Progenitor cell of endocrine pancreas (in vitro differentiated cells): ENCODE results near the gene DNPH1. TPM values are rescaled to one million over a fixed set of nuclear protein-coding genes. Genes with fewer than 3 reads are reported as not detected.
A peak's percentile ranks its signal among the peaks of the same experiment; 100 is the strongest.

ENCODE experiments used
- DNase-seq: peaks from one replicate; pipeline ENCODE4 v3.0.0; 2021; ENCODE audit warnings: low spot score; ENCODE audit not compliant: unreplicated experiment
- H3K27ac Mint-ChIP-seq: 2 replicates; pipeline ENCODE4 v1.8.0; 2021; ENCODE audit warnings: mild to moderate bottlenecking, moderate library complexity, mixed read lengths
- H3K27me3 Mint-ChIP-seq: 2 replicates; pipeline ENCODE4 v1.8.0; 2021; ENCODE audit warnings: mixed read lengths
- H3K36me3 Mint-ChIP-seq: 2 replicates; pipeline ENCODE4 v1.8.0; 2022; ENCODE audit warnings: mixed read lengths; ENCODE audit not compliant: insufficient read depth
- H3K4me1 Mint-ChIP-seq: 2 replicates; pipeline ENCODE4 v1.8.0; 2021; ENCODE audit warnings: low read depth, mixed read lengths
- H3K4me3 Mint-ChIP-seq: 2 replicates; pipeline ENCODE4 v1.8.0; 2021; ENCODE audit warnings: low read depth, mild to moderate bottlenecking, moderate library complexity, mixed read lengths
- H3K9me3 Mint-ChIP-seq: 2 replicates; pipeline ENCODE4 v1.8.0; 2021; ENCODE audit warnings: low read depth, mixed read lengths
- total RNA-seq: library from RNA; stranded (reverse); gene quantifications from 2 replicates; pipeline ENCODE4 v1.2.1, GENCODE V29; 2021
- TF ChIP-seq, protein P1 (sequence below): fragments of 200-600 bp; sonication (generic); IDR thresholded peaks from one replicate; pipeline ENCODE4 v1.5.0; 2021; ENCODE audit warnings: antibody characterized with exemption, mild to moderate bottlenecking; ENCODE audit not compliant: unreplicated experiment

Gene DNPH1
- total RNA-seq, 1 donor from 2014 or later, result 33.9 TPM

- H3K36me3 Mint-ChIP-seq, result no peaks in the 10 kb centered on the region
- H3K4me3 Mint-ChIP-seq, result no peak overlapping the region
- TF ChIP-seq, protein P1, sequence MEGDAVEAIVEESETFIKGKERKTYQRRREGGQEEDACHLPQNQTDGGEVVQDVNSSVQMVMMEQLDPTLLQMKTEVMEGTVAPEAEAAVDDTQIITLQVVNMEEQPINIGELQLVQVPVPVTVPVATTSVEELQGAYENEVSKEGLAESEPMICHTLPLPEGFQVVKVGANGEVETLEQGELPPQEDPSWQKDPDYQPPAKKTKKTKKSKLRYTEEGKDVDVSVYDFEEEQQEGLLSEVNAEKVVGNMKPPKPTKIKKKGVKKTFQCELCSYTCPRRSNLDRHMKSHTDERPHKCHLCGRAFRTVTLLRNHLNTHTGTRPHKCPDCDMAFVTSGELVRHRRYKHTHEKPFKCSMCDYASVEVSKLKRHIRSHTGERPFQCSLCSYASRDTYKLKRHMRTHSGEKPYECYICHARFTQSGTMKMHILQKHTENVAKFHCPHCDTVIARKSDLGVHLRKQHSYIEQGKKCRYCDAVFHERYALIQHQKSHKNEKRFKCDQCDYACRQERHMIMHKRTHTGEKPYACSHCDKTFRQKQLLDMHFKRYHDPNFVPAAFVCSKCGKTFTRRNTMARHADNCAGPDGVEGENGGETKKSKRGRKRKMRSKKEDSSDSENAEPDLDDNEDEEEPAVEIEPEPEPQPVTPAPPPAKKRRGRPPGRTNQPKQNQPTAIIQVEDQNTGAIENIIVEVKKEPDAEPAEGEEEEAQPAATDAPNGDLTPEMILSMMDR, result no peak
- peaks cover 16% of the 10 kb centered on the region for H3K27me3 Mint-ChIP-seq
- H3K27ac Mint-ChIP-seq, result no peak overlapping the region
- no peaks in the 10 kb centered on the region for H3K9me3 Mint-ChIP-seq
- H3K4me1 Mint-ChIP-seq, result peaks cover 1% of the 10 kb centered on the region
- DNase-seq, result no peak
Measured at GRCh38 chr6:43257367-43258145, 28.3 kb upstream of the DNPH1 start.

- TF ChIP-seq, protein P1, result no peak
- Mint-ChIP-seq H3K4me1 (no peaks in the 10 kb centered on the region), H3K9me3 (no peaks in the 10 kb centered on the region), H3K36me3 (no peaks in the 10 kb centered on the region), H3K4me3 (no peak overlapping the region), H3K27ac (no peak overlapping the region), H3K27me3 (peaks cover 13% of the 10 kb centered on the region)
- DNase-seq, result no peak
Measured at GRCh38 chr6:43256670-43257366, 27.5 kb upstream of the DNPH1 start.

DNA sequence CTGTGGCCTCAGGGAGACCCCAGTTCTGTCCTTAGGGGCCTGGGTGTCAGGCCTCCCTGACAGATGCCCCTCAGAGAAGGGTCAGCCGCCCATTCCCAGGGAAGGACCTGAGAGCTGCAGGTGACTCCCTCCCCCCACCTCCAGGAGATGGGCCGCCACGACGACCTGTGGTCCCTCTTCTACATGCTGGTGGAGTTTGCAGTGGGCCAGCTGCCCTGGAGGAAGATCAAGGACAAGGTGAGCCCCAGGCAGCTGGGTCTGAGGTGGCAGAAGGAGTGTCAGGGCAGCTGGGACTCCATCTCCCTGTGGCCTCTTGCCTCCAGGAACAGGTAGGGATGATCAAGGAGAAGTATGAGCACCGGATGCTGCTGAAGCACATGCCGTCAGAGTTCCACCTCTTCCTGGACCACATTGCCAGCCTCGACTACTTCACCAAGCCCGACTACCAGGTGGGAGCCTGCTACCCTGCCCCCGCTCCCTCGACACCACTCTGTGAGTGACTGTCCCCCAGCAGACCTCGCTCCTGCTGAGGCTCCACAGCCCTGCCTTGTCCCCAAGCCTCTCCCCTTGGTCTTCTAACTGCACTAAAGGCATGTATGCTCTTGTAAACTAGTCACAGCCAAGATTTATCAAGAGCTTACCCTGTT is 26.2 kb upstream of the DNPH1 start:
- H3K27me3 Mint-ChIP-seq, result peaks cover 25% of the 10 kb centered on the region
- H3K4me3 Mint-ChIP-seq, result no peak overlapping the region
- no peak for DNase-seq
- no peaks in the 10 kb centered on the region for H3K4me1 Mint-ChIP-seq
- TF ChIP-seq, protein P1, result no peak
- H3K27ac Mint-ChIP-seq, result peak overlapping the region; percentile 42
- no peaks in the 10 kb centered on the region for H3K9me3 Mint-ChIP-seq
- no peaks in the 10 kb centered on the region for H3K36me3 Mint-ChIP-seq

- Mint-ChIP-seq H3K27ac (no peak overlapping the region), H3K9me3 (no peaks in the 10 kb centered on the region), H3K27me3 (peaks cover 24% of the 10 kb centered on the region), H3K36me3 (no peaks in the 10 kb centered on the region), H3K4me1 (no peaks in the 10 kb centered on the region), H3K4me3 (no peak overlapping the region)
- no peak for DNase-seq
- TF ChIP-seq, protein P1, result no peak
Measured at GRCh38 chr6:43254846-43255245, 25.6 kb upstream of the DNPH1 start.

DNA sequence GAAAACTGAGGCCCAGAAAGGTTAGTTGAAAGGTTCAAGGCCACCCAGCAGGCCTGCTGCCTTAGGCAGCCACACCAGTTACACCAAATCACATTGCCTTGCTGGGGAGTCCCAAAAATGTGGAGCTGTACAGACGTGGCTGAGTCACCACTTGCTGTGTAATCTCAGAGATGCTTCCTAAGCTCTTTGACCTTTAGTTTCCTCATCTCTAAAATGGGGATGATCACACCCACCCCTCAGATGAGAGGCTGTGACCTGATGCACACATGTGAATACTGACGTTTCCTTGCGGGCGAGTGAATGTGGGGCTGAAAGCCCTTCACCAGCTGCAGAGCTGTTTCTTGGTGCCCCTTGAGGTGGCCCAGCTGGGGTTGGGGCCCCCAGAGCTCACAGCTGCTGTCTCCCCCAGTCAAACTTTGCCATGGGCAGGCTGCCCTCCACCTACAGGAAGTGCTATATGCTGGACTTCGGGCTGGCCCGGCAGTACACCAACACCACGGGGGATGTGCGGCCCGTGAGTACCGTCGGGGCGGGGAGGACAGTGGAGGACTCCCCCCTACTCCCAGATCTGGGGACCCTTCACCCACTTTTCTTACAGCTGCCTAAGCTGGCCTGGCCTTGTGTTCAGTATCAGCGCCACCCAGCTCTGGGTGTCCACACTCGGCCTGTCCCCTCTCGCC is 25.0 kb upstream of the DNPH1 start:
- TF ChIP-seq, protein P1, result no peak
- H3K27me3 Mint-ChIP-seq, result peaks cover 23% of the 10 kb centered on the region
- DNase-seq, result no peak
- no peak overlapping the region for H3K27ac Mint-ChIP-seq
- H3K4me1 Mint-ChIP-seq, result no peaks in the 10 kb centered on the region
- H3K36me3 Mint-ChIP-seq, result no peaks in the 10 kb centered on the region
- no peak overlapping the region for H3K4me3 Mint-ChIP-seq
- H3K9me3 Mint-ChIP-seq, result no peaks in the 10 kb centered on the region
